GM18519 (cell line): ENCODE results near the gene HPS5.
A peak's percentile ranks its signal among the peaks of the same experiment; 100 is the strongest.

Source experiments
- ATAC-seq: cut with Tn5 transposase; IDR thresholded peaks from one replicate; pipeline ENCODE4 v1.9.1; 2021; ENCODE audit warnings: mild to moderate bottlenecking, moderate library complexity; ENCODE audit not compliant: unreplicated experiment, low FRiP score

The HPS5 gene

DNA sequence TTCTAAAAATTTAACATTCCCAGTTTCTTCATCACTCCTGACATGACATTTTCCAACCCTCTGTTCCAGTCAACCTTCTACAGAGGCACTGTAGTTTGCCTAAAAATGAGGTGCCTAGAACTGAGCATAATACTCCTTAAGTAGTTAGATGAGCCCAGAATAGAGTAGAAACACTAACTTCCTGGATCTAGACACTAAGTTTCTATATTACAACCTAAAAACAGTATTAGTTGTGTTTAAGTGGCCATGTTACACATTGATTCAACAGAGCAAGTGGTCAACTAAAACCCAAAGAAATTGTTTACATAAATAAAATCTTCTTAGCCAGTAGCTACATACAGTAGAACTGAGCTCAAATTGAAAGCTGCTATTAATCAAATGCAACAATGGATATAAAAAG, 1.3 kb downstream of the HPS5 start:
- no peak for ATAC-seq

DNA sequence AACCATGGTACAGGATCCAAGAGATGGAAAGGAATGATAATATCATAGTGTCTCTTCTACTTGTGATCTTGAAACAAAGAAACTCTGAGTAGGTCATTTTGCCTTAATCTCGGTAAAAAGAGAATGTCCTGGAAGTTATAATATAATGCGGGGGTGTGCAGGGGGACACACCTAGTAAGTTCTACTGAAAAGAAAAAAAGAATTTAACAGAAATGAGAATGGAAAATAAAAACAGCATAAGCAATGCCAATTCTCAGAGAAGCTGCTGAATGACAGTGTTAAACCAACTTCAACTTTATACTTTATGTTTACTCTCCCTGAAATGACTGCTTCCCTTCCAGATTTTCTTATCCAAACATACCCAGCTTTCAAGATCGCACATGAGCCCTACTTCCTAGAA, 2.0 kb downstream of the HPS5 start:
- no peak for ATAC-seq

DNA sequence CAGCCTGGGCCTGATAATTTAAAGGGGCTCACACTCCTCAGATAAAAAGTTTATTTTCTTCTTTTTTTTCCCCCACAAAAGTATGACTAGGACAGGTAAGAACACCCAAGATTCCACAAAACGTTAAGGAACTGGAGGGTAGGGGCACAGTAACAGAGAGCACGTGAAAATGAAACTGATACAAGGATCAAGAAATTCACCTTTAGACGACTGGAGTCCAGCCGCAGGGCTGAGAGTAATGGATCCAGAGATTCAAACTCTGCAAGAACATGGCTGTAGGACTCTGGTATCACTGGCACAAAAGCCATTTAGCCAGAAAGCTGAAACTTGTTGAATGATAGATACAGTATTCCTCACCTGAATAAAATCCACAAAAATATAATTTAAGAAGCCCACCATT, 4.4 kb downstream of the HPS5 start:
- ATAC-seq = no peak

DNA sequence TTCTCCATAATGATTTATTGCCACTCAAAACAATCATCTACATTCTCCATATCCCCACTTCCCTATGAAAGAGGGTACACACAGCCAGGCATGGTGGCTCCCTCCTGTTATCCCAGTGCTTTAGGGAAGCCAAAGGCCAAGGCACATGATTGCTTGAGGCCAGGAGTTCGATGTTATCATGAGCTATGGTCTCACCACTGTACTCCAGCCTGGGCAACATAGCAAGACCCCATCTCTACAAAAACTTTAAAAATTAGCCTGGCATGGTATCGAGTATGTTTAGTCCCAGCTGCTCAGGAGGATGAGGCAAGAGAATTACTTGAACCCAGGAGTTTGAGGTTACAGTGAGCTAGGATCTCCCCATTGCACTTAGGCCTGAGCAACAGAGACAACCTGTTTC, 6.0 kb downstream of the HPS5 start:
- ATAC-seq = no peak

DNA sequence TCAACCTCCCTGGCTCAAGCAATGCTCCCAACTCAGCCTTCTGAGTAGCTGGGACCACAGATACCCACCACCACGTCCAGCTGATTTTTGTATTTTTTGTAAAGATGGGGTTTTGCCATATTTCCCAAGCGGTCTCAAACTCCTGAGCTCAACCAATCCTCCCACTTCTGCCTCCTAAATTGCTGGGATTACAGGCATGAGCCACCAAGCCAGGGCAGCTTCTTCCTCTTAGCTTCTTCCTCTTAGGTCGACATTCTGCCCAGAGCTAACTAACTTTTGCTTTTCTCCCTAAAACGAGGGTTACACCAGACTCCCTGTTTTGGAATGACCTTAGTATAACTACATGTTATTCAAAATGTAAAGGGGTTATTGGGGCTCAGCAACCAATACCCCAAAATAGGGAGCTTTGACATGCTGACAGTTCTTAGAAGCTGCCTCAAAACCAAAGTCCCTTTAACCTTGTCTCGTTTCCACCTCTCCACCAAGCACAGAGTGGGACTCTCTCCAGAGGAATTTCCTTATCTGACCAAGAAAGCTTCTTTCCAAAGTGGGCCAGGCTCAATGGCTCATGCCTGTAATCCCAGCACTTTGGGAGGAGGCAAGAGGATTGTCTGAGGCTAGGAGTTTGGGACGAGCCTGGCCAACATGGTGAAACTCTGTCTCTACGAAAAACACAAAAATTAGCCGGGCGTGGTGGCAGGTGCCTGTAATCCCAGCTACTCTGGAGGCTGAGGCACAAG, 7.0 kb downstream of the HPS5 start:
- ATAC-seq = no peak

DNA sequence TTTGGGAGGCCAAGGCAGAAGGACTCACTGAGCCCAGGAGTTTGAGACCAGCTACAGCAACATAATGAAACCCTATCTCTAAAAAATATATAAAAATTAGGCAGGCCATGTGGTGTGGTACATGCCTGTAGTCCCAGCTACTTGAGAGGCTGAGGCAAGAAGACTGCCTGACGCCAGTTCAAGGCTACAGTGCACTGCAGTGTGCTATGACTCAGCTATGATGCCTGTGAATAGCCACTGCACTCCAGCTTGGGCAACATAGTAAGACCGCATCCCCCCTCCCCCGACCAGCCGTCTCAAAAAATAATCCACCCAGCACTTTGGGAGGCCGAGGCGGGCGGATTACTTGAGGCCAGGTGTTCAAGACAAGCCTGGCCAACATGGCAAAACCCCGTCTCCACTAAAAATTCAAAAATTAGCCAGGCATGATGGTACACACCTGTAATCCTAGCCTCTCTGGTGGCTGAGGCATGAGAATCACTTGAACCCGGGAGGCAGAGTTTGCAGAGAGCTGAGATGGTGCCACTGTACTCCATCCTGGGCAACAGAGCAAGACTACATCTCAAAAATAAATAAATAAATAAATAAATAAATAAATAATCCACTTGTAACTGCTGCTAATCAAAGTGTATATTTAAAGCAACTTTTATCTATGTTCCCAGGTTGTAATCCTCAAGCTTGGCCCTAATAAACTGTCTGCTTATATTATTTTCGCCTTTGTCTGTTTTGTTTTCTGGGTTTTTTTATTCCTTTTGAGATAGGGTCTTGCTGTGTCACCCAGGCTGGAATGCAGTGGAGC, 7.8 kb downstream of the HPS5 start:
- no peak for ATAC-seq

DNA sequence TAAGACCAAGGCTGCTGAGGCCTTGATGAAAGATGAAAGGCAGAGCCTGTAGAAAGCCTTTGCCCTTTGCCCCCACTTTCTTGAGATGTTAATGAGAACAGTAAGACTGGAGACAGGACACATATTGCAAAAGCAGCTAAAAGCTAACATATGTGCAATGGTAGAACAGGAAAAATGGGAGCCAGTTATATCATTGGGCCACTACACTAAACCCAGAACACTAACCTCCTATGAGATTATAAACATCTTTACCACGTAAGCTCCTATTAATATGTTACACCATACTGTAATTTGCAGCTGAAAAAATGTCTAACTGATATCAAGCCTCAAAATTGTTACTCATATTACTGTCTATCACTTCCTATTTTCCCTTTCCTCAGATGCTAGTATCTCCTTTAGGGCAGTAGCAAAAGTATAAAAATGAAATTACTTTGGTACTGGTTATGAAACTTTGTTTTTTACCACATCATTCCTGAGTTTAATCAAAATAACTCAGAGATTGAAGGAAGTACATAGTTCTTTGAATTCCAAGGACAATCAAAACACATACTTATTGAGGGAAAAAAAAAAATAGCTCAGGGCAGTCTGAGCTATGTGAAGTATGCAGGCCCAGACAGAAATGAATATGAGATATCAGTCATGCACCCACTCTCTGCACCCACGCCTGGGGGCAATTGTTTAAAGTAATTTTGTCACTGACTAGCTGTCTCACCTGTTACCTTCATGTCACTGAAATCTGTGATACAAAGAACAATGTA, 9.1 kb downstream of the HPS5 start:
- ATAC-seq = no peak

DNA sequence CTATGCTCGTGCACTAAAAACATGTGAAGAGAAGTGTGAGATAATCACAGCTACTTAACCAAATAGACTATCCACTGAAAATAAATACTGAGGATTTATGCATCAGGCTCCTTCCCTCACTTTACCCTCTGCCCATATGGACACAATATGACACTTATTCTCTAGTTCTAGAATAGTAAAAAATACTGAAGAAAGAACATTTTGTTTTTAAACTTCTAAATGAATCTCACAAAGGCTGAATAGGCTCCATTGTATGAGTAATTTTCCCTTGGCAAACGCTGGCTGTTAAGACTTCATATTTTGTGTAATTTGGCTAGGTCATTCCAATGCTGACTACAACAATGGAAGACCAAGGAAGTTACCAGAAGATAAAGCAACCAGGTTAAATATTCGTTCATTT, 9.9 kb downstream of the HPS5 start:
- no peak for ATAC-seq

DNA sequence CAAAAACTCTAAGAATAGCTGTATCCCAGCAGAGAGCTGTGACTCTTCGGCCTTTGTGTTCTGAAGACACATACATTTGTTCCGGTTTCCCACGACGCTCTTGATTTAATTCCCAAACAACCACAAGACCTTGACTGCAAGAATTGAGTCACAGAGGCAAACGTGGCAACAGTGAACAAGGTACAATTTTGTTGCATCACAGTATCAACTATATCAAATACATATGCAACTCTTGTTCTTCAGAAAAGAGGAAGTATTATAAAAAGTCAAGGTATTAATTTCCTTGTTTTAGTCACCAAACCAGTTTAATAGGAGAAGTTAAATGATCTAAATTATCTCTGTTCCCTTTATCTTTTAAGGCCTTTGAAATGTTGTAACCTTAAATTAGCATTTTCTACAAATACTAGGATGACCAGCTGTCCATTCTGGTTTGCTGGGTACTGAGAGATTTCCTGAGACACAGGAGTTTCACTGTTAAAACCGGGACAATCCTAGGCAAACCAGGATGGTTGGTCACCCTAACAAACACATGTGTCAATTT, 11.1 kb downstream of the HPS5 start:
- peak; percentile 63 for ATAC-seq

DNA sequence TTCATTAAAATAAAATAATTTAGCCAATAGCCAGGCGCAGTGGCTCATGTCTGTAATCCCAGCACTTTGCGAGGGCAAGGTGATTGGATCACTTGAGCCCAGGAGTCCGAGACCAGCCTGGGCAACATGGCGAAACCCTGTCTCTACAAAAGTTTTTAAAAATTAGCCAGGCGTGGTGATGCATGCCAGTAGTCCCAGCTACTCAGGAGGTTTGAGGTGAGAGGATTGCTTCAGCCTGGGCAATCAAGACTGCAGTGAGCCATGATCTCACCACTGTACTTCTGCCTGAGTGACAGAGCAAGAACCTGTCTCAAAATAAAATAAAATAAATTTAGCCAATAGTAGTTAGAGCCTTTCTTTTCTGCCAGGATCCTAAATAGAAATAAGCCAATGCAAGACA, 12.2 kb downstream of the HPS5 start:
- no peak for ATAC-seq

DNA sequence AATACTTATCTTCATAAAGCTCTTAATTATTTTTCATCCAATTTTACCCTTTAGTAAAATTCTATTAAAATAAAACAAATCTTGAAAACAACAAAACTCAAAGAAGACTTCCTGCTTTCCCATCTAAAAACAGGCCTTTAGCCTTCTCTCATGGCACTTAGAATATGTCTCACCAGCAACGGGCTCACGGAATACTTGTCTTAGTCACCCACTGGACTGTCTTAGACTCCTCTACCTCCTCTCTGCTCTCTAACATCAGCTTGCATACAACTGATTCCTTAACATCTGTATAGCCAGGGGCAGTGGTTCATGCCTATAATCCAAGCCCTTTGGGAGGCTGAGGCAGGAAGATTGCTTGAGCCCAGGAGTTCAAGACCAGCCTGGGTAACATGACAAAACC, 13.7 kb downstream of the HPS5 start:
- no peak for ATAC-seq

DNA sequence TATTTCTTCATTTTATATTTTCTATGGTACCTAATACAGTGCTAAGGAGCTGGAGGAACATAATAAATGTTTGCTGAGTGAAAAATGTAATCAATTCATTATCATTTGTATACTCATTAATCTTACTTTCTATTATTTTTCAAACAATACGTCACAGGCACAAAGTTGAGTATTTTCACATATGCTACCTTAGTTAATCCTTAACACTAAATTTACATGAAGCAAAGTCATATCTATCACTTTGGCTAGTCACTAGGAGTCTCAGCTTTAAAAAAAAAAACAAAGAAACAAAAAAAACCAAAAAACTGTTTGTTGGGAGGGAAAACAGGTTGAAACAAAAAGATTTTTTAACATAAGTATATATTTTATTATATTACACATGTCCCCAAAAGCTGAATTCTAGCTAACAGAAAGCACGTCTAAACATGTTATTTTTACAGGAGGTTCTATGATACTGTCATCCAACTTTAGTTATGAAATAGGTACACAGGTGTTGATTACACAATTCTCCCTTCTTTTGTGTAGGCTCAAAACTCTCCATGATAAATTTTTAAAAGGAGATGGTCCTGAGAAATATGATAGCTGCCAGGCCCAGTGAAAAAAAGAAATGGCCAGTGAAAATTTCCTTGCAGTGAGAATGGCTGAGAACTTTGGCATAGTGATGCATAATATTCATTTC, 14.3 kb downstream of the HPS5 start:
- no peak for ATAC-seq

DNA sequence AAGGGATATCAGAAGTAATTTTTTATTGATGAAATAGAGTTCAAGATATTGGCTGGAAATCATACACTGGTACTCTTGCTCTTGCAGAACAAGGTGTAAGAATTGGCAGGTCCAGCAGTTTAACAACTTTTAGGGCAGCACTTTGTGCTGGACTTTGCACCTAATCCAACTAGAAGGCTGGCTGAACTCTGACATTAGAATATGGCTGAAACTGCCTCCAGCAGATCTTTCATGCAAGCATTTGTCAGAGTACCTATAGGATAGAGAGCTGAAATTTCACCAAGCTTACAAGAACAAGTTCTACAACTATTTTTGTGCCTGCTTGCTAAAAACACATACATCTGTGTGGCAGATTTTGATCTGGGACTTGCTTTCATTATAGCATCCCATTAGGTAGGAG, 17.2 kb downstream of the HPS5 start:
- no peak for ATAC-seq

DNA sequence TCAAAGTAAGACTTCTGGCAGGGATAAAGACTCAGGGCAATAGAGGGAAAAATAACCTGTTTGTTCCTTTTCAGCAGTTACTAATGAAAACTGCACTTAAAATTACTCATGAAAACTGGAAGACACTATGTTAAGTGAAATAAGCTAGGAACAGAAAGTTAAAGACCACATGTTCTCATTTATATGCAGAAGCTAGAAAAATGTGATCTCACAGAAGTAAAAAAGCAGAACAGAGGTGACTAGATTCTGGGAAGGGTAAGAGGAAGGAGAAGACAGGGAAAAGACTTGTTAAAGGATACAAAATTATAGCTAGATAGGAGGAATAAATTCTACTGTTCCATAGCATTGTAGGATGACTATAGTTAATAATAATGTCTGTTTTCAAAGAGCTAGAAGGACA, 22.2 kb downstream of the HPS5 start:
- ATAC-seq = no peak

DNA sequence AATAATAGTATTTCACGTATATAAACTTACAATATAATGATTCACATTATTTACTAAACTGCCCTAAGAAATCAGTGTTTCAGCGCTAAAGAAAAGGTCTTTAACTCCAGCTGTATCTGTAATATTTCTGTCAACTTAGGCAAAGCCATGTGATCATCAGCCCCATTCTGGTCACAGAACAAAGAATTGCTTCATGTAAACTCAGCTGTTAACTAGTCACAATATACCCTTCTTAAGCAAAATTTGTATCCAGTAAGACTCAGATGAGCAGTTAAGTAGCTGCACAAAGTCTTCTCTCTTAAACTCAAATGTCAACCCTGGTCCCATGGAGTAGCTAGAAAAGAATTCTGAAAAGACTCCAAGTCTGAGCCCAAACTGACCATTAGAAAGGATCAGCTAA, 26.6 kb downstream of the HPS5 start:
- no peak for ATAC-seq

DNA sequence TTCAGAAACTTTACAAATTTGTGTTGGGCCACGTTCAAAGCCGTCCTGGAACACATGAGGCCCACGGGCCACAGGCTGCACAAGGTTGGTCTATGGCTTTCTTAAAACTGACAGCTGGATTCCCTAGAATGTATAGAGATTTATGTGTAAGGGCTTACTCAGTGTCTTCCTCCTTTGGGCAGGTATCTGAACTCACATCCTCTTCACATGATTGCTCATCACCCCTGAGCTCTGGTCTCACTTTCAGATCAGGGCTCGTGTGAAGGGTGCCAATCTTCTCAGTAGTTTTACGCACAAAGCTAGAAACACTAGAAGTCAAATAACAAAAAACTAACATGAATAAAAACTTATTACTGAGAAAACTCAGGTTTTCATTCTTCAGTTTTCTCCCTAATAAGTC, 27.1 kb downstream of the HPS5 start:
- no peak for ATAC-seq

DNA sequence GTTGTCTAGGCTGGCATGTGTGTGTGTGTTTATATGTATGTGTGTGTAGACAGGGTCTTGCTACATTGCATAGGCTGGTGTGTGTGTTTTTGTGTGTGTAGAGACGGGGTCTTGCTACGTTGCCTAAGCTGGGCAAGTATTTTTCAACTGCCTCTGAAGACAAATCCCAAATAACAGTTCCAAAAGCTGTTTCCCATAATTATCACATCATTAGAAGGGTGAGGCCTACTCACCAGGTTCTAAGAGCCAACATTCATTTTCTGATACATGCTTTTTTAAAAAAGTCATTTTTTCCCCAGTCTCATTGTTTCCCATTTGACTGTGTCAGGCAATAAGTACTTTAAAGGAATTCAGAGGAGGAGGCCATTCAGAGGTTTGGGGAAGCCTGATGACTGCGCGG, 33.0 kb downstream of the HPS5 start:
- ATAC-seq = no peak

DNA sequence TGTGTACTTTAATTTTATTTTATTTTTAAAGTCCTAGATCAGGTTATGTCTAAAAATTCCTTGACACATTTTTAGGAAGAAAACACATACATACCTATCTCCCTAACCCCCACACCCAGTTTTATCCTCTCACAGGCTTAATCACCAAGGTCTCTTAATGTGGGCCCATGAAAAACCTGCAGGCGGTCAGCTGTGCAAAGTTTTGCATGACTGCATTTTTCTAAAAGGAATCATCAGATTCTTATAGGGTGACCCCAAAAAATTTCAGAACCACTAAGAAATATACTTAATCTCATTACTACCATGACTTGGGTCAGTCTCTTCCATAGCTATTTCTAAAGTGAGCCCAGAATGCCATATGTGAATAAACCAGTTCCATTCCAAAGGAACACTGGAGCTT, 36.1 kb downstream of the HPS5 start:
- ATAC-seq = no peak

DNA sequence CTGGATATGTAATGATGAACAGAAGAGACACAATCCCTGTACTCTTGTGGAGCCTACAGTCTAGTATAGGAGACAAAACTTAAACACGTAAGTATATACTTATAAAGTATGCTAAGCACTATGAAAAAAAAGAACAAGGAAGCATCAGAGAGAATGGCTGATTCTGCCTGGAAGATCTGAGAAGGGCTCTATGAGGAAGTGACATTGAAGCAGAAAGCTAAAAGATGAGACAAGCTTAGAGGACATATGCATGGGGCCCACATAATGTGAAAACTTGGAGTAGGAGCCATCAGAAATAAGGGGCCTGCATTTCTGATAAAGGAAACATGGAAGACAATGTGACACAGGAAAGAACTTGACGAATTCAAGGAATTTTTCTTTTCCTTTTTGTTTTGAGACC, 39.3 kb downstream of the HPS5 start:
- ATAC-seq = no peak

DNA sequence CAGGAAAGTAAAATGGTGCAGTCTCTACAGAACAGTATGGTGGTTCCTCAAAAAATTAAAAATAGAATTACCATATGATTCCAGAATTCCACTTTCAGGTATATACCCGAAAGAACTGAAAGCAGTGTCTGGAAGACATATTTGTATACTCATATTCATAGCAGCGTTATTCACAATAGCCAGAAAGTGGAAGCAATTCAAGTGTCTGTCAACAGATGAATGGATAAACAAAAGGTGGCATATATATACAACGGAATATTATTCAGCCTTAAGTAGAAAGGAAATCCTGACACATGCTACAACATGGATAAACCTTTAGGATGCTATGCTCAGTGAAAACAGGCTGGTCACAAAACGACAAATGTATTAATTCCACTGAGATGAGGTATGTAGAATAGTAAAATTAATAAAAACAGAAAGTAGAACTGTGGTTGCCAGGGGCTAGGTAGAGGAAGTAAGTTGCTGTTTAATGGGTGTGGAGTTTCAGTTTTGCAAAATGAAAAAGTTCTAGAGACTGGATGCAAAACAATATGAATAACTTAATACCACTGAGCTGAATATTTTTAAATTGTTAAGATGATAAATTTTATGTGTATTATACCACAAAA, 41.4 kb downstream of the HPS5 start:
- peak; percentile 88 for ATAC-seq
